HG02938 (cell line): ENCODE data around the gene STXBP3.

Experiments
- ATAC-seq: cut with Tn5 transposase; IDR thresholded peaks from one replicate; pipeline ENCODE4 v1.9.1; 2021; ENCODE audit warnings: mild to moderate bottlenecking, moderate library complexity; ENCODE audit not compliant: unreplicated experiment

The STXBP3 gene

GRCh38 chr1:108832929-108833328, 86.5 kb downstream of the STXBP3 start:
- no peak for ATAC-seq

DNA sequence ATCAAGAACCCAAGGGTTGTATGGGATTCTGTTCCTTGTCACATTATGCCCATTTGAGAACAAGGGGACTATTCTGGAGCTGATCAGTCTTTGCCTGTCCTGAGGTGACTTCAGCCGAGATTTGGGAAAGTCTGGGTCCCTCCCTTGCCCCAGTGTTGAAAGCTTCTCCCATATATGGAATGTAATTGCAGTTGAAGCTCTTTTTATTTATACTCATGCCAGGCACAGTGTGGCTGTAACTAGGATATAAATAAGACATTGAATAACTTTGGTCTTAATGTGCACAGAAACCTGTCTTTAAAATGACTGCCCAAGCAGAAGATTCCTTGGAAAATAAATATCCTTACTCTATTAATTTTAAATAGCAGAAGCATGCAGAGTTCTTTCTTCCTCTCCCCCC, 95.2 kb downstream of the STXBP3 start:
- no peak for ATAC-seq

- ATAC-seq, result no peak
Observed at GRCh38 chr1:108842525-108843181, 96.2 kb downstream of the STXBP3 start.

GRCh38 chr1:108843390-108844137, 97.1 kb downstream of the STXBP3 start:
- no peak for ATAC-seq

DNA sequence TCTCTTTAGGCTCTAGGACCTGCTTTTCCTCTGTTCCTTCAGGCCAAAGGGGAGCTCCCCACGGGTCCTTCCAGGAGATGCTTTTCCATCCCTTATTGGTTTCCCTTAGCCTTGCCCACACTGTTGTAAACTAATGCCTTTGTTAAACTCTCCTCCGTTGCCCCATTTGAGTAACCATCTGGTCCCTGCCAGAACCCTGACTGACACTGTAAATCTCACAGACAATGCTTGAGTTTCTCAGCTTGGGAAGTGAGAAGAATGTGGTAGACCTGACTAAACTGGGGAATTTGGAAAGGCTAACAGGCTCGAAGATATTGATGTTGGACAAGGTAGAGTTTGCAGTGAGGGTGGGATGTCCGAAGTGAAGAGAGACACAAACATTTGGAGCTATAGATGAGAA, 99.0 kb downstream of the STXBP3 start:
- ATAC-seq, result no peak

GRCh38 chr1:108845991-108846390, 99.5 kb downstream of the STXBP3 start:
- no peak for ATAC-seq

DNA sequence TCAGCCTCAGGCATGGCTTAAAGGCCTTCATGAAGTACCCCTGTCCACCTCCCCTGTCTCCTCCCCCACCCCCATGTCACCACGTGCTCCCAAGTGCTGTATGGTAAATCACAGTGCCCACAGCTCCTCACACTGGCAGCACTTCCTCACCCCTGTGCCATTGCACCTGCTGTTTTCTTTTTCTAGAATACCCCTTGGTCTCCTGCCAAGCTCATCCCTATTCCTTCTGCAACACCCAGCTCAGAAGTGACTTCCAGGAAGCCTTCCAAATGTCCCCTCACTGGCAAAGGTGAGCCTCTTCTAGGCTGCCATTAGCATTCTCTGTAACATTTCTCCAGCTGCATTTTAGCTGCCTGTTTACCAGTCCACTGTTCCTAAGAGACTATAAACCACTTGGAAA, 101.0 kb downstream of the STXBP3 start:
- no peak for ATAC-seq

- no peak for ATAC-seq
Observed at GRCh38 chr1:108848806-108849205, 102.3 kb downstream of the STXBP3 start.

DNA sequence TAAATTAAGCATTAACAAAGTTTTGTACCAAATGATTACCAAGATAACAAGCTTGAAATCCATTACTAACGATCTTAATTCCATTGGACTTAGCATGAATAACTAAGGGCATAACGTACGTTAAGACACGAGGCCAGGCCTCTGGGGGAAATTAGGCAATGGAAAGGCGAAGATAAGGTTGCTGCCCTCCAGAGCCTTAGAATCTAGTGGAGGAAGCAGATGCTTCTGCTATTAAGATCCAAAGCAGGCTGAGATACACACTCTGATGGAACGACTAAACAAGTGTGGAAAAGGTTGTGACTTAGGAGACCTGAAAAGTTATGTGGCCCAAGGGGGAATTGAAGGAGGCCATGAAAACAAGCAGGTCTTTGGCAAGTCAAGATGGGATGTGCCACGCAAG, 104.5 kb downstream of the STXBP3 start:
- ATAC-seq, result no peak

GRCh38 chr1:108851567-108851966, 105.1 kb downstream of the STXBP3 start:
- no peak for ATAC-seq

- ATAC-seq, result no peak
Observed at GRCh38 chr1:108852221-108852975, 105.9 kb downstream of the STXBP3 start.

- no peak for ATAC-seq
Observed at GRCh38 chr1:108854221-108855019, 107.9 kb downstream of the STXBP3 start.

- ATAC-seq, result no peak
Observed at GRCh38 chr1:108856994-108857393, 110.5 kb downstream of the STXBP3 start, which contains the start of gene AKNAD1. Gene AKNAD1 (minus strand): TSS chr1:108857094. CDS start chr1:108852664, 4,430 bp downstream.

DNA sequence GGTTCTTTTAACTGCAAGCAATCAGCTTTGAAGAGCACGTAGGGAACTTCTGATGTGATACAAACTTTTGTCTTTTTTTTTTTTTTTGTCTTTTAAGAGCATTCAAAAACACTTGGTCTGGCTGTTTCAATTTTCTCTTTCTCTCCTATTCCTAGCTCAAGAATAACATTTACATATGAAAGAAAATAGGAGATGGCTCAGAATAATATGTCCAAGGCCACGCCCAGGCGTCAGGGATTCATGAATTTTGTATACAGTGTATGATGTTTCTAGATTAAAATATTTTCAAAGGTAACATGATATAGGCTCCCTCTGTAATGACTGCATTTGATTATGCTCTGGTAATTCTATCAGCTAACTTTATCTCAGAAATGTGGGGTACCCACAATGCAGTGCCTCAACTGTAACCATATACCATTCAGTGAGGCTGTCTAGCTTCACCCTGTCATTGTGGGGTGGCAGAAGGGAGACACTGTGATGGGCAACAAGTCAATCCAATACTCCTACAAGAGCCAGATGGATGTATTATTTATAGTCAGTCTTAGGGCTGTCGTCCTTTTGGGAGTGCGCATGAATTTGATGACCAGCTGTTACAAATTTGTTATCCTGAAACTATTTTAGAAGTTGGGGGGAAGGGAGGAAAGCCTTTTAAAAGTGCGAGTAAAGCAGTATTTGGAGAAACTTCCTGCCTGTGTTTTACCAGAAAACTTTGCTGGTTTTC, 111.9 kb downstream of the STXBP3 start:
- ATAC-seq, result no peak
